ENCODE measurements around the gene LRIT2.

The LRIT2 gene

DNA sequence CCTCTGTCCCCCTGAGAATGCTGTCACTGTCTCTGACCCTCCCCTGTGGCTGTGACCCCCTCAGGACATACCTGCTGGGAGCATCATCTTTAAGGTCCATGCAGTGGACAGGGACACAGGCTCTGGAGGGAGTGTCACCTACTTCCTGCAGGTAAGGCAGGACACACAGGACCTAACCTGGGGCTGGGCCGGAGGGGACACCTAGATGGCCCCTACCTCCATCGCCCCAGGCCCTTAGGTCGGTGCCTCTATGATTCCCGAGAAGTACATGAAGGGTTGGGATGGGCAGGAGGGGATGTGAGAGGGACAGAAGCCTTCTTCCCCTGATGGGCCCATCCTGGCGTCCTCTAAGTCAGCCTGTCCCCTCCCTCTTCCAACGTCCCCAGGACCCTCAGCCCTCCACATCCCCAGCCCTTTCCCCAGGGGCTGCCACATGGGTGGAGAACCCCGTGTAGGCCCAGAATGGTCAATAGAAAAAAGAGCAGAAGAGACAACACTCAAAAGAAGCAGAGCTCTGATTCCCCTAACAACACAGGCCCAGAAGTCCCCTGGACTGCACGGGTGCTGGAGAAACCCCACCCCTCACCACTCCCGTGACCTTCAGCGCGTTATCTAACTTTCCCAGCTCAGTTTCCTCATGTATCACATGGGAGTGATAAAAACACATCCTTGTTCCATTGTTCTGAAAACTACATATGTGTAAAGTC lies 24.7 kb downstream of the LRIT2 start:
- Histone ChIP-seq H3K9me2 (replicated peaks; ENCODE audit: control insufficient read depth, low read length) (no peaks in the 10 kb centered on the region), H3K4me3 (ENCODE audit: low read length) (no peak overlapping the region), H3F3A (ENCODE audit: control insufficient read depth, insufficient read depth) (no peaks in the 10 kb centered on the region), H3K4me2 (ENCODE audit: low read length) (no peak overlapping the region), H4K20me1 (ENCODE audit: control insufficient read depth, insufficient read depth, low read depth, low read length) (no peaks in the 10 kb centered on the region), H3K36me3 (ENCODE audit: control insufficient read depth, low read length) (no peaks in the 10 kb centered on the region), H3K79me2 (ENCODE audit: control insufficient read depth, low read length) (no peaks in the 10 kb centered on the region), H3K27me3 (ENCODE audit: control insufficient read depth, low read length) (peaks cover 16% of the 10 kb centered on the region), H3K9me3 (ENCODE audit: control insufficient read depth, insufficient read depth, low read length) (no peaks in the 10 kb centered on the region), H3K4me1 (ENCODE audit: control insufficient read depth, low read length) (0 out of 2 replicates have a peak, but pooled peaks cover 2% of the 10 kb centered on the region), H3K27ac (ENCODE audit: low read depth, low read length) (no peak overlapping the region)
- TF ChIP-seq, protein P1, sequence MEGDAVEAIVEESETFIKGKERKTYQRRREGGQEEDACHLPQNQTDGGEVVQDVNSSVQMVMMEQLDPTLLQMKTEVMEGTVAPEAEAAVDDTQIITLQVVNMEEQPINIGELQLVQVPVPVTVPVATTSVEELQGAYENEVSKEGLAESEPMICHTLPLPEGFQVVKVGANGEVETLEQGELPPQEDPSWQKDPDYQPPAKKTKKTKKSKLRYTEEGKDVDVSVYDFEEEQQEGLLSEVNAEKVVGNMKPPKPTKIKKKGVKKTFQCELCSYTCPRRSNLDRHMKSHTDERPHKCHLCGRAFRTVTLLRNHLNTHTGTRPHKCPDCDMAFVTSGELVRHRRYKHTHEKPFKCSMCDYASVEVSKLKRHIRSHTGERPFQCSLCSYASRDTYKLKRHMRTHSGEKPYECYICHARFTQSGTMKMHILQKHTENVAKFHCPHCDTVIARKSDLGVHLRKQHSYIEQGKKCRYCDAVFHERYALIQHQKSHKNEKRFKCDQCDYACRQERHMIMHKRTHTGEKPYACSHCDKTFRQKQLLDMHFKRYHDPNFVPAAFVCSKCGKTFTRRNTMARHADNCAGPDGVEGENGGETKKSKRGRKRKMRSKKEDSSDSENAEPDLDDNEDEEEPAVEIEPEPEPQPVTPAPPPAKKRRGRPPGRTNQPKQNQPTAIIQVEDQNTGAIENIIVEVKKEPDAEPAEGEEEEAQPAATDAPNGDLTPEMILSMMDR (IDR thresholded peaks at IDR 0.05; ENCODE audit: low read depth, low read length, poor library complexity, severe bottlenecking), result no peak
- no peak for TF ChIP-seq EZH2phosphoT487 (IDR thresholded peaks at IDR 0.05; ENCODE audit: borderline replicate concordance, low read length)

DNA sequence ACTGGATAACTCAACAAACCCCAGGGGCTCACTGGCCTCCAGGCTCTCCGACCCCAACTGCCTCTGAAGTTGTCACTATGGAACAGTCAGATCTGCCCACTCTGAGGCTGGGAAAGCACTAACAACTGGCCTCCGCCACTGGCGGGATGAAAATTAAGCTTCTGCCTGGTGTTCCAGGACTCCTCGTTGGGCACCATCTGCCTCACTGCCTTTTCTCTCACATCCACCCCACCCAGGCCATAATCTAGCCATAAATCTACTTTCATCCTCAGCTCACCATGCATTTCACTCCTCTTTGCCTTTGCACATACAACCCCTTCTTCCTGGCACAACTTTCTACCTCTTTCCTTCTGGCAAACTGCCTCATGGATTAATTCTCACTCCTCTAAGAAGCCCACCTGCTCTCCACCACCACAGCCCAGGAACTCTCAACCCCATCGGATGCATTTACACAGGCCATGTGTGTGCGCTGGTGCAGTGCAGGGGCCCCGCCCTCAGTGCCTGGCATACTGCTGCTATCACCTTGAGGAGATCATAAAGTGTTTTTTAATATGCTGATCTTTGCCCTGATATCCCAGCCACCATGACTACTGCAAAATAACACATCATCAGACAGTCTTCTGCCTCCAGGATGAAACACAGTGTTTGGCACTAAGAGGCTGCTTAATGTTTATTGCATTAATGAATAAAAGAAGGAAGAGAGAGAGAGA lies 27.0 kb downstream of the LRIT2 start:
- Histone ChIP-seq H3K9me2 (replicated peaks; ENCODE audit: control insufficient read depth, low read length) (no peaks in the 10 kb centered on the region), H3K4me3 (ENCODE audit: low read length) (no peak overlapping the region), H3K27me3 (ENCODE audit: control insufficient read depth, low read length) (peaks cover 40% of the 10 kb centered on the region), H3K4me1 (ENCODE audit: control insufficient read depth, low read length) (peaks cover 4% of the 10 kb centered on the region; the same call in 1 of the 2 replicates), H3F3A (ENCODE audit: control insufficient read depth, insufficient read depth) (no peaks in the 10 kb centered on the region), H3K9me3 (ENCODE audit: control insufficient read depth, insufficient read depth, low read length) (no peaks in the 10 kb centered on the region), H4K20me1 (ENCODE audit: control insufficient read depth, insufficient read depth, low read depth, low read length) (no peaks in the 10 kb centered on the region), H3K79me2 (ENCODE audit: control insufficient read depth, low read length) (no peaks in the 10 kb centered on the region), H3K36me3 (ENCODE audit: control insufficient read depth, low read length) (no peaks in the 10 kb centered on the region), H3K27ac (ENCODE audit: low read depth, low read length) (no peak overlapping the region), H3K4me2 (ENCODE audit: low read length) (no peak overlapping the region)
- TF ChIP-seq, protein P1 (IDR thresholded peaks at IDR 0.05; ENCODE audit: low read depth, low read length, poor library complexity, severe bottlenecking), result no peak
- no peak for TF ChIP-seq EZH2phosphoT487 (IDR thresholded peaks at IDR 0.05; ENCODE audit: borderline replicate concordance, low read length)

DNA sequence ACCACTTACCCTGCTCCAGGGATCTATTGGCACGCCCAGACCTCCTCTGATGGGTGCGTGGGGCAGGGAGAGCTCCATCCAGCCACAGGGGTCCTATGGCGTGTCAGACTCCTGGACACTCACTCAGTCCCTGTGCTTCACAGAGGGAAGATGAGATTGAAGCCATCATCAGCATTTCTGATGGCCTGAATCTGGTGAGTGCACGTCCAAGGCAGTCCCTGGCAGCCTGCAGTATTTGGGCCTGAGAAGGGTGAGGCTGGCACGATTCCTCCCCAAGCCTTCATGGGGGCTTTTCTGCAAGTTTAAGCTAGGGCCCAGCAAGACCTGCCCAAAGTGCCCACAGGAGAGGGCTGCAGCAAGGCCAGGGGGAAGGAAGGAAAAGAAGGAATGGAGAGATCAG lies 27.7 kb downstream of the LRIT2 start:
- H3K9me3 ChIP-seq (ENCODE audit: control insufficient read depth, insufficient read depth, low read length), result no peaks in the 10 kb centered on the region
- no peak overlapping the region for H3K4me2 ChIP-seq (ENCODE audit: low read length)
- no peak overlapping the region for H3K27ac ChIP-seq (ENCODE audit: low read depth, low read length)
- peaks cover 4% of the 10 kb centered on the region; the same call in 1 of the 2 replicates for H3K4me1 ChIP-seq (ENCODE audit: control insufficient read depth, low read length)
- H4K20me1 ChIP-seq (ENCODE audit: control insufficient read depth, insufficient read depth, low read depth, low read length), result no peaks in the 10 kb centered on the region
- no peaks in the 10 kb centered on the region for H3K36me3 ChIP-seq (ENCODE audit: control insufficient read depth, low read length)
- TF ChIP-seq, protein P1 (IDR thresholded peaks at IDR 0.05; ENCODE audit: low read depth, low read length, poor library complexity, severe bottlenecking), result no peak
- TF ChIP-seq EZH2phosphoT487 (IDR thresholded peaks at IDR 0.05; ENCODE audit: borderline replicate concordance, low read length), result no peak
- no peaks in the 10 kb centered on the region for H3K9me2 ChIP-seq (replicated peaks; ENCODE audit: control insufficient read depth, low read length)
- H3K27me3 ChIP-seq (ENCODE audit: control insufficient read depth, low read length), result peaks cover 45% of the 10 kb centered on the region
- no peaks in the 10 kb centered on the region for H3F3A ChIP-seq (ENCODE audit: control insufficient read depth, insufficient read depth)
- no peak overlapping the region for H3K4me3 ChIP-seq (ENCODE audit: low read length)
- no peaks in the 10 kb centered on the region for H3K79me2 ChIP-seq (ENCODE audit: control insufficient read depth, low read length)

Measured in DOHH2 (cell line).